HG03442 (cell line): Measurements from ENCODE around the gene INSM2.

Experiments
- ATAC-seq: cut with Tn5 transposase; IDR thresholded peaks from one replicate; pipeline ENCODE4 v1.9.1; 2021; ENCODE audit warnings: mild to moderate bottlenecking, moderate library complexity; ENCODE audit not compliant: unreplicated experiment

The INSM2 gene

GRCh38 chr14:35533357-35534207 is at the start of gene INSM2:
INSM2 (plus strand) TSS chr14:35534164; CDS start chr14:35534253, 89 bp downstream.
- peak; percentile 69 for ATAC-seq

- ATAC-seq, result no peak
Observed at GRCh38 chr14:35492569-35493014, 41.4 kb upstream of the INSM2 start.

GRCh38 chr14:35495278-35495677 is 38.7 kb upstream of the INSM2 start:
- no peak for ATAC-seq

- no peak for ATAC-seq
Observed at GRCh38 chr14:35499180-35499579, 34.8 kb upstream of the INSM2 start.

- no peak for ATAC-seq
Observed at GRCh38 chr14:35503646-35504045, 30.3 kb upstream of the INSM2 start.

GRCh38 chr14:35504260-35504659 is 29.7 kb upstream of the INSM2 start:
- ATAC-seq, result no peak

GRCh38 chr14:35506461-35506860 is 27.5 kb upstream of the INSM2 start:
- ATAC-seq, result no peak

- ATAC-seq, result no peak
Observed at GRCh38 chr14:35506927-35507326, 27.0 kb upstream of the INSM2 start.

GRCh38 chr14:35509846-35510245 is 24.1 kb upstream of the INSM2 start:
- ATAC-seq, result no peak

- ATAC-seq, result no peak
Observed at GRCh38 chr14:35512765-35513164, 21.2 kb upstream of the INSM2 start.

GRCh38 chr14:35515916-35516315 is 18.0 kb upstream of the INSM2 start:
- no peak for ATAC-seq

- ATAC-seq, result no peak
Observed at GRCh38 chr14:35519986-35520385, 14.0 kb upstream of the INSM2 start.

- no peak for ATAC-seq
Observed at GRCh38 chr14:35525695-35526094, 8.3 kb upstream of the INSM2 start.

GRCh38 chr14:35526962-35527361 is 7.0 kb upstream of the INSM2 start:
- ATAC-seq, result no peak

- no peak for ATAC-seq
Observed at GRCh38 chr14:35531960-35532747, 1.8 kb upstream of the INSM2 start.

- ATAC-seq, result no peak
Observed at GRCh38 chr14:35532783-35533356, 1.1 kb upstream of the INSM2 start.

- ATAC-seq, result peak; percentile 13
Observed at GRCh38 chr14:35534208-35534872, 376 bp downstream of the INSM2 start.

- peak; percentile 51 for ATAC-seq
Observed at GRCh38 chr14:35534873-35535482, 1.0 kb downstream of the INSM2 start.

GRCh38 chr14:35535483-35536112 is 1.6 kb downstream of the INSM2 start:
- ATAC-seq, result peak; percentile 6

GRCh38 chr14:35539969-35540368 is 6.0 kb downstream of the INSM2 start:
- ATAC-seq, result no peak
